Ishikawa (cell line): ENCODE results near the gene PRKCZ.

Experiments
- CEBPB ChIP-seq: IDR thresholded peaks from 2 replicates; pipeline ENCODE4 v1.6.1; 2012
- CREB1 ChIP-seq: IDR thresholded peaks from 2 replicates; pipeline ENCODE4 v1.6.1; 2012; ENCODE audit warnings: low read depth
- EGR1 ChIP-seq: IDR thresholded peaks from 2 replicates; pipeline ENCODE4 v1.6.1; 2012
- EP300 ChIP-seq: IDR thresholded peaks from 2 replicates; pipeline ENCODE4 v1.6.1; 2012; ENCODE audit warnings: borderline replicate concordance
- FOXM1 ChIP-seq: IDR thresholded peaks from 2 replicates; pipeline ENCODE4 v1.6.1; 2012; ENCODE audit warnings: low read depth, borderline replicate concordance
- MAX ChIP-seq: IDR thresholded peaks from 2 replicates; pipeline ENCODE4 v1.6.1; 2012
- RAD21 ChIP-seq: IDR thresholded peaks from 2 replicates; pipeline ENCODE4 v1.6.1; 2012; ENCODE audit warnings: low read depth
- REST ChIP-seq: IDR thresholded peaks from 2 replicates; pipeline ENCODE4 v1.6.1; 2012; ENCODE audit warnings: low read depth, mild to moderate bottlenecking
- TAF1 ChIP-seq: IDR thresholded peaks from 2 replicates; pipeline ENCODE4 v1.6.1; 2012; ENCODE audit warnings: low read depth, mild to moderate bottlenecking
- TCF12 ChIP-seq: IDR thresholded peaks from 2 replicates; pipeline ENCODE4 v1.6.1; 2012; ENCODE audit warnings: low read depth
- TEAD4 ChIP-seq: IDR thresholded peaks from 2 replicates; pipeline ENCODE4 v1.6.1; 2012
- USF1 ChIP-seq: IDR thresholded peaks from 2 replicates; pipeline ENCODE4 v1.6.1; 2012
- YY1 ChIP-seq: IDR thresholded peaks from 2 replicates; pipeline ENCODE4 v1.6.1; 2012; ENCODE audit warnings: low read depth
- ZBTB7A ChIP-seq: IDR thresholded peaks from 2 replicates; pipeline ENCODE4 v1.6.1; 2012; ENCODE audit warnings: low read depth

GRCh38 chr1:2175681-2176454, 125.7 kb downstream of the PRKCZ start:
- TF ChIP-seq REST (no peak), TCF12 (no peak), USF1 (no peak), TAF1 (no peak), EP300 (no peak), YY1 (no peak), FOXM1 (no peak), RAD21 (no peak), EGR1 (no peak), MAX (no peak), TEAD4 (no peak), CREB1 (no peak), CEBPB (no peak), ZBTB7A (no peak)
